ENCODE data around the gene NCAN.

GRCh38 chr19:19292607-19293006, 80.8 kb downstream of the NCAN start:
- TF ChIP-seq CTCF (IDR thresholded peaks at IDR 0.05) (no peak), POLR2A (IDR thresholded peaks at IDR 0.05) (no peak)
